HG03565 (cell line): Measurements from ENCODE around the gene MVB12B.
"Not testable (repeated sequence)": the region's sequence is repeated elsewhere in the genome, so short reads cannot be mapped to it uniquely, and the experiment has no call there.

Experiments
- ATAC-seq: cut with Tn5 transposase; IDR thresholded peaks from one replicate; pipeline ENCODE4 v1.9.1; 2021; ENCODE audit warnings: mild to moderate bottlenecking, moderate library complexity; ENCODE audit not compliant: unreplicated experiment

MVB12B gene

GRCh38 chr9:126550891-126551351, 224.3 kb downstream of the MVB12B start:
- no peak for ATAC-seq

- no peak for ATAC-seq
Measured at GRCh38 chr9:126551812-126552211, 225.2 kb downstream of the MVB12B start.

DNA sequence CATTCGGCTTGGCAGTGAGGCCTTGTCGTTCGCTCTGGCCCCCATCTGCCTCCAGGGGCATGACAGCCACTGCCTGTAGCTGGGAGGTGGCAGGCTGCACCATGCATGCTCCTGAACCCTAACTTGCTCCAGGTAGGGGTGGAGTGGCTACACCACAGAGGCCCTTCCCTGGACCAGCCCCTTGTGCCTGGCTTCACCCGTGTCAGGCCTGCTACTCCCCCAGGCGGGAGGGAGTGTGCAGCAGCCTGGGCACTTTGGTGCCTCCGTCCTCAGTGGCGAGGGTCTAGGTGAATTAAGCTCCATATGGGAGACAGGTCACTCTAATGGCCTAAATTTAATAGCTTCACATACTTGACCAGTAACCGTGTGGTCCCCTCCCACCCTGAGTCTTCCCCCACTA, 227.7 kb downstream of the MVB12B start:
- ATAC-seq, result no peak

DNA sequence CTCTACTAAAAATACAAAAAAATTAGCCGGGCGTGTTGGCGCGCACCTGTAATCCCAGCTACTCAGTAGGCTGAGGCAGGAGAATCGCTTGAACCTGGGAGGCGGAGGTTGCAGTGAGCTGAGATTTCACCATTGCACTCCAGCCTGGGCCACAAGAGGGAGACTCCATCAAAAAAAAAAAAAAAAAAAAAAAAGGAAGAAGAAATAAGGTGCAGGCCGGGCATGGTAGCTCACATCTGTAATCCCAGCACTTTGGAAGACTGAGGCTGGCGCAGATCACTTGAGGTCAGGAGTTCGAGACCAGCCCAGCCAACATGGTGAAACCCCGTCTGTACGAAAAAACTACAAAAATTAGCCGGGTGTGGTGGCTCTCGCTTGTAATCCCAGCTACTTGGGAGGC, 228.8 kb downstream of the MVB12B start:
- not testable (repeated sequence) for ATAC-seq
